IMR-90 (cell line): ENCODE data around the gene SFXN2. TPM values are rescaled to one million over a fixed set of nuclear protein-coding genes. Genes with fewer than 3 reads are reported as not detected.
A peak's percentile ranks its signal among the peaks of the same experiment; 100 is the strongest.

Experiments used
- ATAC-seq: fragments of 200-7000 bp; cut with Tn5 transposase; 2 replicates; pipeline ENCODE4 v1.9.1; 2020; ENCODE audit warnings: low read depth, mild to moderate bottlenecking, moderate library complexity
- BruUV-seq: library from RNA; stranded (reverse); fragments of 400-500 nt; replicated peaks from 2 replicates; lab custom pipeline; 2021; lab: Mats Ljungman, UMichigan
- CTCF ChIA-PET: fragments of 300-600 bp; formaldehyde crosslinking; extraction: SDS; loops from one replicate; lab custom pipeline; 2021; ENCODE audit warnings: antibody characterized with exemption; lab: Yijun Ruan, JAX
- POLR2A ChIA-PET: fragments of 300-600 bp; sonication (Branson Sonifier 250); formaldehyde crosslinking; loops from one replicate; lab custom pipeline; 2022; ENCODE audit warnings: antibody characterized with exemption; ENCODE audit not compliant: unreplicated experiment; lab: Charles Lee
- DNase-seq: peaks from one replicate; pipeline ENCODE4 v3.0.0; 2013
- H2AFZ ChIP-seq: replicated peaks from 2 replicates; pipeline ENCODE3; 2013; ENCODE audit warnings: low read length, mild to moderate bottlenecking; ENCODE audit not compliant: poor library complexity
- H2AK5ac ChIP-seq: 2 replicates; pipeline ENCODE4 v1.6.1; 2013; ENCODE audit warnings: low read depth, low read length, inconsistent platforms
- H2AK9ac ChIP-seq: replicated peaks from 2 replicates; pipeline ENCODE3; 2013; ENCODE audit warnings: mild to moderate bottlenecking, low read depth, low read length, moderate library complexity; ENCODE audit not compliant: poor library complexity
- H2BK120ac ChIP-seq: 2 replicates; pipeline ENCODE4 v1.6.1; 2013; ENCODE audit warnings: low read depth, low read length, inconsistent platforms
- H2BK15ac ChIP-seq: 3 replicates; pipeline ENCODE4 v1.6.1; 2013; ENCODE audit warnings: low read depth, low read length, inconsistent platforms
- H2BK20ac ChIP-seq: 2 replicates; pipeline ENCODE4 v1.6.1; 2013; ENCODE audit warnings: low read depth, mild to moderate bottlenecking, inconsistent platforms, low read length, moderate library complexity
- H2BK5ac ChIP-seq: 2 replicates; pipeline ENCODE4 v1.6.1; 2013; ENCODE audit warnings: mild to moderate bottlenecking, low read depth, low read length, inconsistent platforms; ENCODE audit not compliant: poor library complexity, severe bottlenecking
- H3K14ac ChIP-seq: replicated peaks from 2 replicates; pipeline ENCODE4 v1.6.1; 2013; ENCODE audit warnings: low read depth, low read length, inconsistent platforms
- H3K18ac ChIP-seq: 2 replicates; pipeline ENCODE4 v1.6.1; 2013; ENCODE audit warnings: low read depth, low read length, control low read depth
- H3K23ac ChIP-seq: 2 replicates; pipeline ENCODE4 v1.6.1; 2013; ENCODE audit warnings: low read depth, low read length, inconsistent platforms
- H3K27ac ChIP-seq: 2 replicates; pipeline ENCODE4 v1.5.1; 2013; ENCODE audit warnings: mild to moderate bottlenecking, control low read depth, low read length; ENCODE audit not compliant: insufficient read depth
- H3K27me3 ChIP-seq: 2 replicates; pipeline ENCODE4 v1.6.1; 2013; ENCODE audit warnings: low read length; ENCODE audit not compliant: control insufficient read depth, insufficient read depth
- H3K36me3 ChIP-seq: 2 replicates; pipeline ENCODE4 v1.6.1; 2013; ENCODE audit warnings: low read length, mixed read lengths; ENCODE audit not compliant: control insufficient read depth, insufficient read depth
- H3K4ac ChIP-seq: 2 replicates; pipeline ENCODE4 v1.6.1; 2013; ENCODE audit warnings: low read depth, low read length, inconsistent platforms
- H3K4me1 ChIP-seq: 2 replicates; pipeline ENCODE4 v1.6.1; 2013; ENCODE audit warnings: low read length, mixed read lengths; ENCODE audit not compliant: control insufficient read depth, insufficient read depth
- H3K4me2 ChIP-seq: 2 replicates; pipeline ENCODE4 v1.6.1; 2013; ENCODE audit warnings: low read depth, mild to moderate bottlenecking, control low read depth, low read length, moderate library complexity
- H3K4me3 ChIP-seq: 2 replicates; pipeline ENCODE4 v1.5.1; 2013; ENCODE audit warnings: low read depth, mild to moderate bottlenecking, control low read depth, low read length, moderate library complexity; ENCODE audit not compliant: insufficient read depth
- H3K56ac ChIP-seq: 2 replicates; pipeline ENCODE4 v1.6.1; 2013; ENCODE audit warnings: low read length, inconsistent platforms; ENCODE audit not compliant: insufficient read depth; ENCODE audit errors: extremely low read depth
- H3K79me1 ChIP-seq, 2 experiments: 2 replicates each; pipeline ENCODE4 v1.6.1; 2013; ENCODE audit warnings: low read length in 2 of 2, inconsistent platforms in 1 of 2, low read depth in 1 of 2
- H3K9ac ChIP-seq: 2 replicates; pipeline ENCODE4 v1.6.1; 2013; ENCODE audit warnings: low read depth, low read length, control low read depth
- H3K9me1 ChIP-seq: 2 replicates; pipeline ENCODE4 v1.6.1; 2013; ENCODE audit warnings: low read length, inconsistent platforms; ENCODE audit not compliant: insufficient read depth
- H3K9me3 ChIP-seq: 2 replicates; pipeline ENCODE4 v1.6.1; 2013; ENCODE audit warnings: low read length; ENCODE audit not compliant: control insufficient read depth, insufficient read depth
- H4K20me1 ChIP-seq: 2 replicates; pipeline ENCODE4 v1.6.1; 2013; ENCODE audit warnings: low read length, inconsistent platforms; ENCODE audit not compliant: insufficient read depth
- H4K5ac ChIP-seq: 2 replicates; pipeline ENCODE4 v1.6.1; 2013; ENCODE audit warnings: mild to moderate bottlenecking, low read depth, low read length, control low read depth
- H4K8ac ChIP-seq, 2 experiments: 2 replicates each; pipeline ENCODE4 v1.6.1; 2013; ENCODE audit warnings: low read depth in 2 of 2, low read length in 2 of 2, control low read depth in 1 of 2, inconsistent platforms in 1 of 2
- H4K91ac ChIP-seq: 2 replicates; pipeline ENCODE4 v1.6.1; 2013; ENCODE audit warnings: low read depth, low read length, inconsistent platforms; ENCODE audit not compliant: insufficient read depth
- BHLHE40 ChIP-seq: fragments of 150-350 bp; IDR thresholded peaks from 2 replicates; pipeline ENCODE4 v1.6.1; 2016; ENCODE audit warnings: mild to moderate bottlenecking, low read depth, low read length
- CEBPB ChIP-seq: IDR thresholded peaks from 2 replicates; pipeline ENCODE4 v1.6.1; 2012; ENCODE audit warnings: low read depth, low read length, improper control_type of control experiment
- CHD1 ChIP-seq: IDR thresholded peaks from 2 replicates; pipeline ENCODE4 v1.6.1; 2012; ENCODE audit warnings: low read depth, low read length, improper control_type of control experiment
- FOS ChIP-seq: fragments of 150-350 bp; IDR thresholded peaks from 2 replicates; pipeline ENCODE4 v1.6.1; 2016; ENCODE audit warnings: low read depth, low read length
- MAFK ChIP-seq: IDR thresholded peaks from 2 replicates; pipeline ENCODE4 v1.6.1; 2012; ENCODE audit warnings: low read depth, low read length, improper control_type of control experiment
- MAZ ChIP-seq: IDR thresholded peaks from 2 replicates; pipeline ENCODE4 v1.6.1; 2012; ENCODE audit warnings: low read depth, mild to moderate bottlenecking, low read length, improper control_type of control experiment, moderate library complexity, borderline replicate concordance
- MXI1 ChIP-seq: IDR thresholded peaks from 2 replicates; pipeline ENCODE4 v1.6.1; 2012; ENCODE audit warnings: low read depth, mild to moderate bottlenecking, low read length, moderate library complexity, borderline replicate concordance
- POLR2A ChIP-seq: IDR thresholded peaks from 2 replicates; pipeline ENCODE4 v1.6.1; 2012; ENCODE audit warnings: mild to moderate bottlenecking, low read depth, low read length
- RAD21 ChIP-seq: IDR thresholded peaks from 2 replicates; pipeline ENCODE4 v1.6.1; 2012; ENCODE audit warnings: low read length, improper control_type of control experiment
- RCOR1 ChIP-seq: IDR thresholded peaks from 2 replicates; pipeline ENCODE4 v1.6.1; 2012; ENCODE audit warnings: mild to moderate bottlenecking, low read length, improper control_type of control experiment; ENCODE audit not compliant: insufficient replicate concordance
- RFX5 ChIP-seq: IDR thresholded peaks from 2 replicates; pipeline ENCODE4 v1.8.0; 2012; ENCODE audit warnings: low read depth, mild to moderate bottlenecking, low read length, moderate library complexity
- SMC3 ChIP-seq: fragments of 150-350 bp; IDR thresholded peaks from 2 replicates; pipeline ENCODE4 v1.6.1; 2016; ENCODE audit warnings: low read depth, mild to moderate bottlenecking, antibody characterized with exemption, low read length, moderate library complexity
- WGBS, 2 experiments: methylation state at CpG; one replicate each; pipeline versions ENCODE4 v1.1.5 to v1.1.7; 2013; ENCODE audit warnings: missing lambda C conversion rate in 2 of 2; ENCODE audit not compliant: insufficient read length in 1 of 2; ENCODE audit errors: extremely low coverage in 2 of 2; 5-methylcytosine and 5-hydroxymethylcytosine counted together
- dilution Hi-C: fragments of 300-500 bp; cut with HindIII; formaldehyde crosslinking; loops from one replicate; pipeline ENCODE4 v1.14.3; 2018; ENCODE audit warnings: low sequenced_read_pairs; ENCODE audit not compliant: unreplicated experiment
- in situ Hi-C: fragments of 300-500 bp; cut with MboI; formaldehyde crosslinking; loops from 3 replicates; pipeline ENCODE4 v1.14.3; 2019; ENCODE audit warnings: low sequenced_read_pairs, inconsistent platforms, mixed read lengths
- intact Hi-C: fragments of 100-400 bp; cut with micrococcal nuclease; formaldehyde crosslinking; loops from 2 replicates; pipeline ENCODE4 v1.10.0; 2022
- polyA plus RNA-seq, 3 experiments: library from polyadenylated mRNA; depleted of rRNA; stranded (reverse); fragments of >200 nt; gene quantifications; 2 replicates each; pipeline ENCODE4 v1.2.3, GENCODE V29; 2012; ENCODE audit warnings: low replicate concordance in 1 of 3
- total RNA-seq: library from RNA; depleted of rRNA; stranded (reverse); fragments of >200 nt; gene quantifications from 2 replicates; pipeline ENCODE4 v1.2.3, GENCODE V29; 2012
- TF ChIP-seq, protein P1 (sequence below): fragments of 150-350 bp; IDR thresholded peaks from 2 replicates; pipeline ENCODE4 v1.6.1; 2016; ENCODE audit warnings: low read depth, mild to moderate bottlenecking, low read length, moderate library complexity, borderline replicate concordance
- TF ChIP-seq, protein P2 (sequence below): fragments of 150-350 bp; IDR thresholded peaks from 2 replicates; pipeline ENCODE4 v1.6.1; 2017; ENCODE audit warnings: mild to moderate bottlenecking, antibody characterized with exemption, low read length, low read depth
- TF ChIP-seq, protein P3 (sequence below): conservative IDR thresholded peaks from 2 replicates; pipeline ENCODE4 v1.5.1; 2012; ENCODE audit warnings: mild to moderate bottlenecking, low read depth, low read length, improper control_type of control experiment

Gene SFXN2
- total and polyA plus RNA-seq, 2 of the 4 experiments (the other 2 are of a cell fraction): 6.9 to 11.7 TPM

DNA sequence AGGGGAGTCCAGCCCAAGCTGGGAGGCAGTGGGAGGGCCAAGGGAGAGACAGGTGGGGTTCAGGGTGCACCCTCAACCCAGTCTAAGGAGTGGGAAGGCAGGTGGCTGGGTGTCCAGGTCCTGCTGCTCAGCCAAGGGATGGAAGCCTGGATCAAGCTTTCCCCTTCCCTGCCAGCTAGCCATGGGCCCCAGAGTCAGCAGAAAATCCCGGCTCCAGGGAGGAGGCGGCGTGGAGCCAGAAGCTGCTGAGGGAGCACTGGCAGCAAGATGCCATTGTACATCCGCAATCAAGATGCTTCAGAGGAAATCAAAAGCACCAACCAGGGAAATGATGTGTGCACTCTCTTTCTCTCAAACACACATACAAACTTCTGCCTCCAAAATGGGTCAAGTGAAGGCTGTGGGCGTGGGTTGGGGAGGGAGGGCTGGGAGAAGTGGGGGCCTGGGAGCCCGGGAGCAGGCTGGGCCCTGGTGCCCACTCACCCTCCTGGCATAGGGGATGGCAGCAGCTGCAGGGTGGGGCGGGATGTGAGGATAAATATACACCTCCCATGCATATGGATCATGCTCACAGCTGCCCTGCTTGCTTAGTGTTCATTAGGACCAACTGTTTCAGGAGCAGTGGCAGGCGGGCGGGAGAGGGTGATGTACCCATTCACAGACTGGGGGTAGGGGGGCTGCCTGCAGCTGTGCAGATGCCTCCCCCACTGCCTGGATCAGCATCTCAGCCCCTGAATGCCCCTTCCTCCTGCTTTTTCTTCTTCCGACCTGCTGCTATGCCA is 45.9 kb upstream of the SFXN2 start:
- no peaks in the 10 kb centered on the region for H3K9me3 ChIP-seq
- CTCF ChIA-PET: interaction anchor here (0.9 kb wide), 1 partner anchor 10 kb away, joined by 3 read pairs; no protein-coding TSS in a partner anchor
- intact Hi-C loops: no loop called here
- POLR2A ChIA-PET: no interaction called here
- peaks cover 11% of the 10 kb centered on the region for H3K9me1 ChIP-seq
- no peak for DNase-seq
- no peak overlapping the region for H3K14ac ChIP-seq
- in situ Hi-C loops: no loop called here
- no peak for ATAC-seq
- peaks cover 16% of the 10 kb centered on the region for H3K4me1 ChIP-seq
- H4K8ac ChIP-seq: no peak overlapping the region; a peak in 1 of 4 replicates
- no peaks in the 10 kb centered on the region for H4K20me1 ChIP-seq
- H2BK120ac ChIP-seq: no peak overlapping the region
- H2AFZ ChIP-seq: no peak overlapping the region
- no peak overlapping the region for H2BK5ac ChIP-seq
- 83% methylated on average over 3 of the region's 10 CpGs; no CpG with 5 or more reads in 1 of the 2 experiments for WGBS, 2 experiments
- H2AK9ac ChIP-seq: peak overlapping the region; percentile 79
- 0 out of 2 replicates have a peak overlapping the region, but pooled peaks have one; percentile 49 for H2AK5ac ChIP-seq
- no peaks in the 10 kb centered on the region for H3K27me3 ChIP-seq
- no peak overlapping the region for H3K18ac ChIP-seq
- no peaks in the 10 kb centered on the region for H3K36me3 ChIP-seq
- no peak overlapping the region for H3K56ac ChIP-seq
- no peak overlapping the region for H3K4me2 ChIP-seq
- H2BK20ac ChIP-seq: no peak overlapping the region
- H4K5ac ChIP-seq: no peak overlapping the region
- BruUV-seq: no TSS peak
- dilution Hi-C loops: no loop called here
- TF ChIP-seq, protein P1, sequence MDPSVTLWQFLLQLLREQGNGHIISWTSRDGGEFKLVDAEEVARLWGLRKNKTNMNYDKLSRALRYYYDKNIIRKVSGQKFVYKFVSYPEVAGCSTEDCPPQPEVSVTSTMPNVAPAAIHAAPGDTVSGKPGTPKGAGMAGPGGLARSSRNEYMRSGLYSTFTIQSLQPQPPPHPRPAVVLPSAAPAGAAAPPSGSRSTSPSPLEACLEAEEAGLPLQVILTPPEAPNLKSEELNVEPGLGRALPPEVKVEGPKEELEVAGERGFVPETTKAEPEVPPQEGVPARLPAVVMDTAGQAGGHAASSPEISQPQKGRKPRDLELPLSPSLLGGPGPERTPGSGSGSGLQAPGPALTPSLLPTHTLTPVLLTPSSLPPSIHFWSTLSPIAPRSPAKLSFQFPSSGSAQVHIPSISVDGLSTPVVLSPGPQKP: no peak
- TF ChIP-seq RAD21 (no peak), CEBPB (no peak), POLR2A (no peak), SMC3 (no peak), BHLHE40 (no peak), RCOR1 (no peak), RFX5 (no peak), MAFK (no peak), FOS (no peak), MAZ (no peak), CHD1 (no peak), MXI1 (no peak)
- TF ChIP-seq, protein P2, sequence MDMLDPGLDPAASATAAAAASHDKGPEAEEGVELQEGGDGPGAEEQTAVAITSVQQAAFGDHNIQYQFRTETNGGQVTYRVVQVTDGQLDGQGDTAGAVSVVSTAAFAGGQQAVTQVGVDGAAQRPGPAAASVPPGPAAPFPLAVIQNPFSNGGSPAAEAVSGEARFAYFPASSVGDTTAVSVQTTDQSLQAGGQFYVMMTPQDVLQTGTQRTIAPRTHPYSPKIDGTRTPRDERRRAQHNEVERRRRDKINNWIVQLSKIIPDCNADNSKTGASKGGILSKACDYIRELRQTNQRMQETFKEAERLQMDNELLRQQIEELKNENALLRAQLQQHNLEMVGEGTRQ: no peak
- TF ChIP-seq, protein P3, sequence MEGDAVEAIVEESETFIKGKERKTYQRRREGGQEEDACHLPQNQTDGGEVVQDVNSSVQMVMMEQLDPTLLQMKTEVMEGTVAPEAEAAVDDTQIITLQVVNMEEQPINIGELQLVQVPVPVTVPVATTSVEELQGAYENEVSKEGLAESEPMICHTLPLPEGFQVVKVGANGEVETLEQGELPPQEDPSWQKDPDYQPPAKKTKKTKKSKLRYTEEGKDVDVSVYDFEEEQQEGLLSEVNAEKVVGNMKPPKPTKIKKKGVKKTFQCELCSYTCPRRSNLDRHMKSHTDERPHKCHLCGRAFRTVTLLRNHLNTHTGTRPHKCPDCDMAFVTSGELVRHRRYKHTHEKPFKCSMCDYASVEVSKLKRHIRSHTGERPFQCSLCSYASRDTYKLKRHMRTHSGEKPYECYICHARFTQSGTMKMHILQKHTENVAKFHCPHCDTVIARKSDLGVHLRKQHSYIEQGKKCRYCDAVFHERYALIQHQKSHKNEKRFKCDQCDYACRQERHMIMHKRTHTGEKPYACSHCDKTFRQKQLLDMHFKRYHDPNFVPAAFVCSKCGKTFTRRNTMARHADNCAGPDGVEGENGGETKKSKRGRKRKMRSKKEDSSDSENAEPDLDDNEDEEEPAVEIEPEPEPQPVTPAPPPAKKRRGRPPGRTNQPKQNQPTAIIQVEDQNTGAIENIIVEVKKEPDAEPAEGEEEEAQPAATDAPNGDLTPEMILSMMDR: no peak
- no peak overlapping the region for H2BK15ac ChIP-seq
- H3K23ac ChIP-seq: no peak overlapping the region
- no peak overlapping the region for H3K27ac ChIP-seq
- H3K79me1 ChIP-seq: peaks cover 0 to 8% of the 10 kb centered on the region in 2 experiments; a peak in 2 of 4 replicates
- peak overlapping the region; percentile 48 for H3K4ac ChIP-seq
- H4K91ac ChIP-seq: peak overlapping the region; percentile 33; the same call in 1 of the 2 replicates
- H3K9ac ChIP-seq: no peak overlapping the region
- no peak overlapping the region for H3K4me3 ChIP-seq
